ENCODE data around the gene TCEAL7.

TCEAL7 gene

GRCh38 chrX:103369479-103369878 is 39.4 kb downstream of the TCEAL7 start:
- DNase-seq, result no peak

GRCh38 chrX:103372886-103373285 is 42.8 kb downstream of the TCEAL7 start:
- DNase-seq, result no peak

- no peak for DNase-seq
These were observed 43.5 kb downstream of the TCEAL7 start for GRCh38 chrX:103373581-103373980.

GRCh38 chrX:103376118-103376978 is 46.3 kb downstream of the TCEAL7 start, which contains the start of gene BEX3:
TSS of gene BEX3 (plus strand) at chrX:103376538. CDS start at chrX:103377522, 984 bp downstream.
- peak; percentile 70 for DNase-seq

GRCh38 chrX:103376979-103377324 is 46.9 kb downstream of the TCEAL7 start:
- DNase-seq, result peak; percentile 39

- DNase-seq, result no peak
These were observed 49.0 kb downstream of the TCEAL7 start for GRCh38 chrX:103378990-103379389.

All from COR-L47 (cell line).